NCI-H146 treated with DMSO at 0.1 percent for 48 hours (cell line): Measurements from ENCODE around the gene ZNF556.
"Not testable (repeated sequence)": the region's sequence is repeated elsewhere in the genome, so short reads cannot be mapped to it uniquely, and the experiment has no call there.

ENCODE experiments used
- DNase-seq: peaks from one replicate; lab custom pipeline; 2025; ENCODE audit not compliant: unreplicated experiment; lab: John Stamatoyannopoulos, UW

The ZNF556 gene

DNA sequence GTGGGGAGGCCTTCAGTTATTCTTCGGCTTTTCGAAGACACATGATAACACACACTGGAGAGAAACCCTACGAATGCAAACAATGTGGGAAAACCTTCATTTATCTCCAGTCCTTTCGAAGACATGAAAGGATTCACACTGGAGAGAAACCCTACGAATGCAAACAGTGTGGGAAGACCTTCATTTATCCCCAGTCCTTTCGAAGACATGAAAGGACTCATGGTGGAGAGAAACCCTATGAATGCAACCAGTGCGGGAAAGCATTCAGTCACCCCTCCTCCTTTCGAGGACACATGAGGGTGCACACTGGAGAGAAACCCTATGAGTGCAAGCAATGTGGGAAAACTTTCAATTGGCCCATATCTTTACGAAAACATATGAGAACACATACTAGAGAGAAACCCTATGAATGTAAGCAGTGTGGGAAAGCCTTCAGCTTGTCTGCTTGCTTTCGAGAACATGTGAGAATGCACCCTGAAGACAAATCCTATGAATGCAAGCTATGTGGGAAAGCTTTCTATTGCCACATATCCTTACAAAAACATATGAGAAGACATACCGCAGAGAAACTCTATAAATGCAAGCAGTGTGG lies 14.0 kb upstream of the ZNF556 start:
- DNase-seq, result no peak

DNA sequence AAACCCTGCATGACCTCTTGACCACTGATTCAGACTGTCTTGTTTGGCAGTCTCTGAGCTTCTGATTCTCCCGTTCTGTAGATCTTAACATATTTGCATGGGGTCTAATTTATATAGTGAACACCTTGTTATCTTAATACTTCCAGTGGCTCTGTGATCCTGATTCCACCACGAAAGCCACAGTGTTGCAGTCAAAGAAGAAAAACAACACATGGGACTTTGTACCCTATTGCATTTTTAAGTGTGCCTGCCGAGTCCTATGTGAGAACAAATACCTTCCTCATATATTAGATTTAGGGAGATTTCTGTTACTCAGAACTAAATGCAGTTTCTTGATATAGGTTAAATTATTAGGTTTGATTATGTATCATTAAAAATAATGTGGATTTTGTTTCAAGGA lies 12.3 kb upstream of the ZNF556 start:
- DNase-seq, result no peak

DNA sequence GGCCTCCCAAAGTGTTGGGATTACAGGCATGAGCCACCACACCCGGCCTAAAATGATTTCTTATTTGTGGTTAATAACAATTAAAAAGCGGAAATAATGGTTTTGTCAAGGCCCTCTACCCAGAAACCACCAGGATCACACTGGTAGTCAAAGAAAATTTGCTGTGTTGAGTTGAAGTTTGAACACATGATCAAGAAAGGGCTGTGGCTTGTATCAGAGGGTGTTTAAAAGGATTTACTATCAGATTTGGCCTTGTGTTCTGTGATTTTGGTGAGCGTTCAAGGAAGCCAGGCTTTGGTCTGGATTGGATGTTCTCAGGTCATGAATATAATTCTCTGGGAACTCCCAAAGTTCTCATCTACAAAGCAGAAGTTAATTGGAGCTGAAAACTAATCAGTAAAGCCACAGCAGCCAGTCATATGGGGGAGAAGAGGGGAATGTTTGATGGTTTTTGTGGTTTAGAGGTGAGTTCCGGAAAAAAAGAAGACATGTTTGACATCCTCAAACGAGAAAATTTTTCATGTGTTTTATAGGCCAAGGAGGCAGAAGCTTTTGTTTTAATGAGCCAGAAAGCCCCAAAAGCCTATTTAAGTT lies 10.6 kb upstream of the ZNF556 start:
- no peak for DNase-seq

DNA sequence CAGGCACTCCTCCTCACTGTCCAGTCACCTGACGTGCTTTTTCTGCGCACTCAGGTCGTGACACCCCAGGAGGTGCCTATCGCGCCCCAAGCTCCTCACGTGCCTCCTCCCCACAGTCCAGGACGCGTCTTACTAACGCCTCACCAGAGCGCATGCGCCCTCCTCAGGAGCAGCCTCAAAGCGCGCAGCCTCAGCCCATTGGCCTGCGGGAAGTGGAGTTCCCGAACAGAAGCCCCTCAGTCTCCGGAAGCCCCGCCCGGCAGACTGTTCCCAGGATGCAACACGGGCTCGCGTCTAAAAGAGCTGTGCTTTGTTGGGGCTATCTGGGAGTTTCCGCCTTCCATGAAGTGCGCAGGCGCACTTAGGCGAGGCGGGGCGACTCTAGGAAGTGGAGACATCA lies 8.3 kb upstream of the ZNF556 start:
- no peak for DNase-seq

GRCh38 chr19:2863816-2864215 lies 3.3 kb upstream of the ZNF556 start:
- DNase-seq, result no peak

DNA sequence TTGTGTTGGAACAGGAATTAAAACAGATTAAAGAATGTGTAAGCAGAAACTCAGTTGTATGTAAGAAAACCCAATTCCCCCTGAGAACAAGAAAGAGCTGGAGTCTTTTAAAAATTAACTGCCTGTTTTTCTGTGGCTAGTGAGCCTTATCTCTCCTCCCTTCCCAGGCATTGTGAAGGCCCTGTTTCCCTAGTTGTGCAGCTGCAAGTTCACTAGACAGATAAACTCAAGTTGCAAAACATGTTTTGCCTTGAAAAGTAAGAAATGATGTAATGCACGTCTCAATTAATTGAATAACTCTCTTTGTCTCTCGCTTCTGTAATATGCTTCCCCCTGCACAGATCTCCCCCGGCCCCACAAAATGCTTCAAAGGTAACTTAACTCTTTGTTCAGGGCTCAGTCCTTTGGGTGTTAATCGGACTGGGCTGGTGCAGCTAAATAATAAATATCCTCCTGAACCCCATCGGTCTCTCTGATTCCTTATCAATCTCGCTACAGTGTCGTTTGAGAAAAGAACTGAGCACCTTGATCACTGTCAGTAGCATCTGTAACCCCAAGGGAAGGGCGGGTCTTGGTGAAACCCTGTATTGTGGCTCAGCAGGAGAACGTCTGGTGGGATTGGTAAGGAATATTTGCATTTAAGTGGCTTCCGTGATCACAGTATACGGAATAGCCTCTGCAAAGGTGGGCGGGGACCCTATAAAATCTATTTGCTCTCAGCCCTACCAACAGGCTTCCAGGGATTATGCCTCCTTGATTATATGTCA lies 1.6 kb upstream of the ZNF556 start:
- peak; percentile 3 for DNase-seq

DNA sequence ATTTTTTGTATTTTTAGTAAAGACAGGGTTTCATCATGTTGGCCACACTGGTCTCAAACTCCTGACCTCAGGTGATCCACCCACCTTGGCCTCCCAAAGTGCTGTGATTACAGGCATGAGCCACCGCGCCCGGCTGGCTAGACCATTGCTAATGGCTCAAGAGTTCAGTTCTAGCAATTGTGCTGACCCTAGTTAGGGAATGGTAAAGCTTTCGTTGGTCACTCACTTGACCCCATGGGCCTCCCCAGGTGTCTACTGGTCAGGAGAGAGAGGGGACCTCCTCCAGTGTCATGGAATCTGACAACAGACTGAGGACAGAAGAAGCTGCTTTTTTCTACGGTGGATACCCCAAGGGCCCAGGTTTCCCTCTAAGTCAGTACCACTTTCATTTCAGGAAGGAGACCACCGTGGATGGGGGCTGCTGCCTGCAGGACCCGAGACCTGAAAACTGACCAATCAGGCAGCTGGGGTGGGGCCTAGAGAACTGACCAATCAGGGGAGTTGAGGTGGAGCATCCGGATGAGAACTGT lies 575 bp upstream of the ZNF556 start:
- DNase-seq, result no peak

- DNase-seq, result no peak
Observed at GRCh38 chr19:2869618-2870017, 2.5 kb downstream of the ZNF556 start.

- DNase-seq, result not testable (repeated sequence)
Observed at GRCh38 chr19:2872175-2872574, 5.0 kb downstream of the ZNF556 start.

DNA sequence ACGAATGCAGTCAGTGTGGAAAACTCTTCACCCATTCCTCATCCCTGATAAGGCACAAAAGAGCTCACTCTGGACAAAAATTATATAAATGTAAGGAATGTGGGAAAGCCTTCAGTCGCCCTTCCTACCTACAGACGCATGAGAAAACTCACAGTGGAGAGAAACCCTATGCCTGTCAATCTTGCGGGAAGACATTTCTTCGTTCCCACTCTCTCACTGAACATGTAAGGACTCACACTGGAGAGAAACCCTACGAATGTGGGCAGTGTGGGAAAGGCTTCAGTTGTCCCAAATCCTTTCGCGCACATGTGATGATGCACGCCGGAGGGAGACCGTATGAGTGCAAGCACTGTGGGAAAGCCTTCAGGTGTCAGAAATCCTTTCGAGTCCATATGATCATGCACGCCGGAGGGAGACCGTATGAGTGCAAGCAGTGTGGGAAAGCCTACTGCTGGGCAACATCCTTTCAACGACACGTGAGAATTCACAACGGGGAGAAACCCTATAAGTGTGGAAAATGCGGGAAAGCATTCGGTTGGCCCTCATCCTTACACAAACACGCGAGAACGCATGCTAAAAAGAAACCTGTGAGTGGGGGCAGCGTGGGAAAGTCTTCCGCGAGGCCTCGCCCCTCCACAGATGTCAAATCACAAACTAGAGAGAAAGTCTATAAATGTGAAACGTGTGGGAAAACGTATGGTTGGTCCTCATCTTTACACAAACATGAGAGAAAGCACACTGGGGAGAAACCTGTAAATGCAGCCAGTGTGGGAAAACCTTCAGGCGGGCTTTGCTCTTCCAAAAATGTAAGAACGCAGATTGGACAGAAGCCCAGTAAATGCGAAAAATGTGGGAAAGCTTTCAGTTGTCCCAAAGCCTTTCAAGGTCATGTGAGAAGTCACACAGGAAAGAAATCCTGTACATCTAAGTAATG lies 10.5 kb downstream of the ZNF556 start:
- DNase-seq, result no peak

- DNase-seq, result no peak
Observed at GRCh38 chr19:2883686-2884439, 16.7 kb downstream of the ZNF556 start.

DNA sequence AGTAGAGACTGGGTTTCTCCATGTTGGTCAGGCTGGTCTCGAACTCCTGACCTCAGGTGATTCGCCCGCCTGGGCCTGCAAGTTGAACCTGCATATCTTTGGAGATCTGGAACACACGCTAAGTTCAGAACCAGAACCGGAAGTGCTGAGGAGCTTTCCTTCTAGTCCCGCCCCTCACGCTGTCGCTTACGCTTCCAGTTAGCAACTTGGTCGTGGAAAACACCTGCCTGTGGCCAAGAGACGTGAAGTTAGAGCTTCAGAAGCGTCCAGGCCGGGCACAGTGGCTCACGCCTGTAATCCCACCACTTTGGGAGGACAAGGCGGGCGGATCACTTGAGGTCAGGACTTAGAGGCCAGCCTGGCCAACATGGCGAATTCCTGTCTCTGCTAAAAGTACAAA lies 18.6 kb downstream of the ZNF556 start:
- no peak for DNase-seq

- DNase-seq, result peak; percentile 90
Observed at GRCh38 chr19:2887391-2887914, 20.3 kb downstream of the ZNF556 start.

GRCh38 chr19:2888731-2889224 lies 21.6 kb downstream of the ZNF556 start:
- peak; percentile 85 for DNase-seq

DNA sequence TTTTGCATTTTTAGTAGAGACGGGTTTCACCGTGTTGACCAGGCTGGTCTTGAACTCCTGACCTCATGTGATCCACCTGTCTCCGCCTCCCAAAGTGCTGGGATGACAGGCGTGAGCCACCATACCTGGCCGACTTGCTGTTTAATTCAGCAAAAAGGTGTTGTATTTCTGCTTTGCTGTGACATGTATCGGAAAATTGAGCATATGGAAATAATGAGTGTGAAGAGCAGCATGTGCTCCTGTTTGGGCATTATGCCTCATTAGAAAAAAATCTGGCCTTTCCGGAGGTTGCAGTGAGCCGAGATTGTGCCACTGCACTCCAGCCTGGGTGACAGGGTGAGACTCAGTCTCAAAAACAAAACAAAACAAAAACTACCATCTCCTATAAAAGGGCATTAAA lies 23.4 kb downstream of the ZNF556 start:
- DNase-seq, result not testable (repeated sequence)

DNA sequence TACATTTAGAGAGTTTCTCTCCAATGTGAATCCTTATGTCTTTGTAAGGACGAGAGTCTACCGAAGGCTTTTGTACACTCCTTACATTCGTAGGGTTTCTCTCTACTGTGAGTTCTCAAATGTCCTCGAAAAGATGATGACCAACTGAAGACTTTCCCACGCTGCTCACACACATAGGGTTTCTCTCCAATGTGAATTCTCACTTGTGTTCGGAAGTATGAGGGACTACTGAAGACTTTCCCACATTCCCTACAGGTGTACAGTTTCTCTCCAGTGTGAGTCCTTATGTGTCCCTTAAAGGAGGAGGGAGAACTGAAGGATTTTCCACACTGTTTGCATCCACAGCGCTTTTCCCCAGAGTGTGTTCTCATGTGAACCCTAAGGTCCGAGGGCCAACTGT lies 29.6 kb downstream of the ZNF556 start:
- no peak for DNase-seq

- DNase-seq, result peak; percentile 91
Observed at GRCh38 chr19:2900296-2901252, 33.4 kb downstream of the ZNF556 start, which contains the start of gene ZNF57. TSS of gene ZNF57 (plus strand) at chr19:2900928. CDS start at chr19:2901046, 118 bp downstream.

- no peak for DNase-seq
Observed at GRCh38 chr19:2902590-2903218, 35.6 kb downstream of the ZNF556 start.
